ENCODE data around the gene PTPRD. TPM values are rescaled to one million over a fixed set of nuclear protein-coding genes. Genes with fewer than 3 reads are reported as not detected.

PTPRD gene
- total RNA-seq, 2 donors from 2014 or later: 60.1 to 75.7 TPM

DNA sequence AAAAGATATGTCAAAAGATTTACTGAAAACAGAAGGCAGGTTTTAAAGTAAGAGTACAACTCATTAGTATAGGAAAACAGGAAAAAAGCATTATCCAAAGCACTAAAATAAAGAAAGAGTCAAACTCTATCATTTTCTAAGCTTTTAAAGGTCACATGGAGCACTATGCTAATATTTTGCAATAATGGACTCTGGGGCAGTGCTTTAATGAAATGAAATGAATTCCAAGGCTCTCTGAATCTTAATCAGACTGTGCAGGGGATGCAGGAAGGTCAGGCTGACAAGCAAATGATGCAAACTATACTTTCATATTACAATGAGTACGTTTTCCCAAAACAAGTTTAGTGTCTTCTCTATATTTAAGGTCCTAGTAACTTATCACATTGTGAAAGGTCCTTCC, 1831.3 kb downstream of the PTPRD start:
- no peaks in the 10 kb centered on the region for H3K4me1 ChIP-seq
- H3K4me3 ChIP-seq: no peak overlapping the region
- intact Hi-C loops (cut with DNase I): no loop called here
- H3K27ac ChIP-seq: no peak overlapping the region
- no peaks in the 10 kb centered on the region for H3K9me3 ChIP-seq
- H3K9ac ChIP-seq (ENCODE audit: low read depth in 2 of 2, low read length in 2 of 2): no peak overlapping the region
- no peaks in the 10 kb centered on the region for H3K27me3 ChIP-seq
- DNase-seq: no peak
- TF ChIP-seq, protein P1, sequence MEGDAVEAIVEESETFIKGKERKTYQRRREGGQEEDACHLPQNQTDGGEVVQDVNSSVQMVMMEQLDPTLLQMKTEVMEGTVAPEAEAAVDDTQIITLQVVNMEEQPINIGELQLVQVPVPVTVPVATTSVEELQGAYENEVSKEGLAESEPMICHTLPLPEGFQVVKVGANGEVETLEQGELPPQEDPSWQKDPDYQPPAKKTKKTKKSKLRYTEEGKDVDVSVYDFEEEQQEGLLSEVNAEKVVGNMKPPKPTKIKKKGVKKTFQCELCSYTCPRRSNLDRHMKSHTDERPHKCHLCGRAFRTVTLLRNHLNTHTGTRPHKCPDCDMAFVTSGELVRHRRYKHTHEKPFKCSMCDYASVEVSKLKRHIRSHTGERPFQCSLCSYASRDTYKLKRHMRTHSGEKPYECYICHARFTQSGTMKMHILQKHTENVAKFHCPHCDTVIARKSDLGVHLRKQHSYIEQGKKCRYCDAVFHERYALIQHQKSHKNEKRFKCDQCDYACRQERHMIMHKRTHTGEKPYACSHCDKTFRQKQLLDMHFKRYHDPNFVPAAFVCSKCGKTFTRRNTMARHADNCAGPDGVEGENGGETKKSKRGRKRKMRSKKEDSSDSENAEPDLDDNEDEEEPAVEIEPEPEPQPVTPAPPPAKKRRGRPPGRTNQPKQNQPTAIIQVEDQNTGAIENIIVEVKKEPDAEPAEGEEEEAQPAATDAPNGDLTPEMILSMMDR (IDR thresholded peaks at IDR 0.05): no peak
- no peaks in the 10 kb centered on the region for H3K36me3 ChIP-seq

GRCh38 chr9:8780386-8780785, 1832.4 kb downstream of the PTPRD start:
- intact Hi-C loops (cut with DNase I): no loop called here
- H3K27ac ChIP-seq: no peak overlapping the region
- no peak for DNase-seq
- no peak overlapping the region for H3K9ac ChIP-seq (ENCODE audit: low read depth in 2 of 2, low read length in 2 of 2)
- TF ChIP-seq, protein P1 (IDR thresholded peaks at IDR 0.05): no peak
- no peaks in the 10 kb centered on the region for H3K36me3 ChIP-seq
- H3K9me3 ChIP-seq: no peaks in the 10 kb centered on the region
- H3K4me1 ChIP-seq: no peaks in the 10 kb centered on the region
- no peak overlapping the region for H3K4me3 ChIP-seq
- no peaks in the 10 kb centered on the region for H3K27me3 ChIP-seq

DNA sequence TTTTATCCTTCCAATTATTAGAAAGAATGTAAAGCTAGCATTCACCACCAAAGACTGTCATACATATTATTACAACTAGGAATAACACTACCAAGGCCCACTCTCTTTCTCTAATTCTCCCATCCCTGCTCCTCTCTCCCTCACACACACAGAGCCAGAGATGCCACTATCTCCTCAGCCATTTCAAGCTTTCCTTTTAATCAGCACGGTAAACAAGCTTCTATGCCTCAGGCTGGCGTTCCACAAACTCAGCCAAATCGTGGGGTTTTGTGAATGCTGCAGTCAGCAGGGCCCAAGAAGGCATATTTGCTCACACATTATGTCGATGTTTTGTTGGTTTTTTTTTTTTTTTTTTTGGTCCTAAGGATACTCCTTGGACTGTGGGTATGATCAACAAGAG, 1833.3 kb downstream of the PTPRD start:
- H3K4me3 ChIP-seq: no peak overlapping the region
- no peak overlapping the region for H3K9ac ChIP-seq (ENCODE audit: low read depth in 2 of 2, low read length in 2 of 2)
- DNase-seq: no peak
- H3K9me3 ChIP-seq: no peaks in the 10 kb centered on the region
- no peak overlapping the region for H3K27ac ChIP-seq
- TF ChIP-seq, protein P1 (IDR thresholded peaks at IDR 0.05): no peak
- no peaks in the 10 kb centered on the region for H3K4me1 ChIP-seq
- intact Hi-C loops (cut with DNase I): no loop called here
- no peaks in the 10 kb centered on the region for H3K27me3 ChIP-seq
- H3K36me3 ChIP-seq: no peaks in the 10 kb centered on the region

DNA sequence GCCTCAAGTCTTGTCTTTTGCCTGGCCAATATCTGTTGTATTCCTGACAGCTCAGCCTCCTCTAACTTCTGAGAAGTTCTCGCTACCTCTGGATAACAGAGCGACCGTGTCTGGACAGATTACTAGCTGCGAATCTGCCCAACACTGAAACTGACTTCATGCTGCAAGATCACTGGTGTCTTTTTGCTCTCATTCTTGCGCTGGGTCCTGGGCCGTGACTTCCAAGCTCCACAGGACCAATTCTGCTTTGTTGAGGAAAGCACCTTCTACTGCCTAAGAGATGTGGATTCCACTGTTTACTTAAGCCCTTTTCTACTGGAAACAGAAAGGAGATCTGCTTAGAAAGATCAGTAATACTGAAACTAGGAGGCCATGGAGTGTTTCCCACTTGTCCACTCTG, 1834.4 kb downstream of the PTPRD start:
- Histone ChIP-seq H3K4me1 (no peaks in the 10 kb centered on the region), H3K36me3 (no peaks in the 10 kb centered on the region), H3K27me3 (no peaks in the 10 kb centered on the region), H3K9me3 (no peaks in the 10 kb centered on the region), H3K4me3 (no peak overlapping the region), H3K9ac (ENCODE audit: low read depth in 2 of 2, low read length in 2 of 2) (no peak overlapping the region), H3K27ac (no peak overlapping the region)
- DNase-seq: no peak
- intact Hi-C loops (cut with DNase I): no loop called here
- TF ChIP-seq, protein P1 (IDR thresholded peaks at IDR 0.05): no peak

- Histone ChIP-seq H3K9me3 (no peaks in the 10 kb centered on the region), H3K4me1 (no peaks in the 10 kb centered on the region), H3K27ac (no peak overlapping the region), H3K4me3 (no peak overlapping the region), H3K27me3 (no peaks in the 10 kb centered on the region), H3K36me3 (no peaks in the 10 kb centered on the region), H3K9ac (ENCODE audit: low read depth in 2 of 2, low read length in 2 of 2) (no peak overlapping the region)
- TF ChIP-seq, protein P1 (IDR thresholded peaks at IDR 0.05): no peak
- intact Hi-C loops (cut with DNase I): no loop called here
- no peak for DNase-seq
Observed at GRCh38 chr9:8772302-8772701, 1840.5 kb downstream of the PTPRD start.

DNA sequence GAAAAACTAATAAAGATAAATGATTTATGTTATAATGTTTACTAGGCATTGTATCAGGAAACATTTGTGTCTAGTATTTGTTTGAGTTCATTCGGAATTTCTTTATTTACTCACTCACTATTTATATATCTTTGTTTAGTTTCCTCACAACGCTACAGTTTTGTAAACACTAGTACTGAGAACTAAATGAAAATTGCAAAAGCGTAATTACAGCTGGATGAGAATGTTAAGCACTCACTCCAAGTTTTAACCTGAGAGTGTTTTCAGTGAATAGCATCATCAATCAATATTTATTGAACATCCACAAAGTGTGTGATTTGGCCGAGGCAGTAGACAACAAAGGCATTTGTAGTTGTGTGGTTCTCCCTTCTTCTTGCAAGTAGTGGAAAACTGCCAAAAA, 1843.6 kb downstream of the PTPRD start:
- intact Hi-C loops (cut with DNase I): no loop called here
- Histone ChIP-seq H3K4me3 (no peak overlapping the region), H3K9me3 (no peaks in the 10 kb centered on the region), H3K9ac (ENCODE audit: low read depth in 2 of 2, low read length in 2 of 2) (no peak overlapping the region), H3K27ac (no peak overlapping the region), H3K27me3 (no peaks in the 10 kb centered on the region), H3K4me1 (no peaks in the 10 kb centered on the region), H3K36me3 (no peaks in the 10 kb centered on the region)
- TF ChIP-seq, protein P1 (IDR thresholded peaks at IDR 0.05): no peak
- DNase-seq: no peak
